RCC 7860 (cell line): ENCODE measurements around the gene KIF13A.
"Not testable (repeated sequence)": the region's sequence is repeated elsewhere in the genome, so short reads cannot be mapped to it uniquely, and the experiment has no call there.

Source experiments
- DNase-seq: peaks from one replicate; pipeline ENCODE4 v3.0.0-alpha.2; 2015; ENCODE audit warnings: low spot score
- FAIRE-seq: peaks from 2 replicates; lab custom pipeline; 2012; peaks lifted over from hg19 to GRCh38; lab: Jason Lieb, UNC

KIF13A gene

GRCh38 chr6:17856306-17856705, 131.1 kb downstream of the KIF13A start:
- FAIRE-seq (no peak), DNase-seq (no peak)

GRCh38 chr6:17855381-17855780, 132.1 kb downstream of the KIF13A start:
- no peak for DNase-seq

GRCh38 chr6:17853533-17853932, 133.9 kb downstream of the KIF13A start:
- DNase-seq: no peak
- no peak for FAIRE-seq

More at GRCh38 chr6:17855381-17855780, 132.1 kb downstream of the KIF13A start:
- no peak for FAIRE-seq

GRCh38 chr6:17851720-17852161, 135.7 kb downstream of the KIF13A start:
- FAIRE-seq (no peak), DNase-seq (no peak)

- DNase-seq (no peak), FAIRE-seq (no peak)
Measured at GRCh38 chr6:17851001-17851719, 136.3 kb downstream of the KIF13A start.

GRCh38 chr6:17850281-17850680, 137.2 kb downstream of the KIF13A start:
- DNase-seq (no peak), FAIRE-seq (no peak)

- FAIRE-seq (no peak), DNase-seq (no peak)
Measured at GRCh38 chr6:17847203-17847760, 140.2 kb downstream of the KIF13A start.

- no peak for FAIRE-seq
Measured at GRCh38 chr6:17846762-17847161, 140.7 kb downstream of the KIF13A start.

GRCh38 chr6:17845598-17845997, 141.8 kb downstream of the KIF13A start:
- FAIRE-seq (no peak), DNase-seq (no peak)

More at GRCh38 chr6:17846762-17847161, 140.7 kb downstream of the KIF13A start:
- no peak for DNase-seq

GRCh38 chr6:17844967-17845366, 142.5 kb downstream of the KIF13A start:
- not testable (repeated sequence) for FAIRE-seq, DNase-seq

- no peak for DNase-seq
- no peak for FAIRE-seq
Measured at GRCh38 chr6:17842934-17843821, 144.3 kb downstream of the KIF13A start.

GRCh38 chr6:17842014-17842776, 145.2 kb downstream of the KIF13A start:
- FAIRE-seq: no peak
- DNase-seq: no peak

- FAIRE-seq: no peak
- DNase-seq: no peak
Measured at GRCh38 chr6:17839513-17840223, 147.8 kb downstream of the KIF13A start.

GRCh38 chr6:17836293-17836692, 151.1 kb downstream of the KIF13A start:
- FAIRE-seq: no peak
- no peak for DNase-seq

- DNase-seq (no peak), FAIRE-seq (no peak)
Measured at GRCh38 chr6:17835784-17836183, 151.7 kb downstream of the KIF13A start.

GRCh38 chr6:17831135-17831534, 156.3 kb downstream of the KIF13A start:
- FAIRE-seq: peak; percentile 46
- peak; percentile 78 for DNase-seq

- no peak for DNase-seq
Measured at GRCh38 chr6:17829905-17830304, 157.5 kb downstream of the KIF13A start.

GRCh38 chr6:17828149-17828548, 159.3 kb downstream of the KIF13A start:
- FAIRE-seq (no peak), DNase-seq (no peak)

More at GRCh38 chr6:17829905-17830304, 157.5 kb downstream of the KIF13A start:
- FAIRE-seq: no peak

GRCh38 chr6:17826301-17826700, 161.1 kb downstream of the KIF13A start:
- FAIRE-seq: no peak
- no peak for DNase-seq

GRCh38 chr6:17820055-17820454, 167.4 kb downstream of the KIF13A start:
- FAIRE-seq: no peak
- DNase-seq: no peak
